ENCODE data around the gene DHX16. TPM values are rescaled to one million over a fixed set of nuclear protein-coding genes. Genes with fewer than 3 reads are reported as not detected.

The DHX16 gene
- total RNA-seq, 4 donors from 2014 or later = 3.2 to 31.8 (median 16.3) TPM

GRCh38 chr6:30656513-30656912 lies 16.3 kb downstream of the DHX16 start:
- Histone ChIP-seq H3K9me3 (no peaks in the 10 kb centered on the region), H3K27ac (no peak overlapping the region), H3K4me1 (no peaks in the 10 kb centered on the region), H3K36me3 (no peaks in the 10 kb centered on the region), H3K27me3 (no peaks in the 10 kb centered on the region), H3K4me3 (no peak overlapping the region)
- intact Hi-C loops (cut with DNase I; ENCODE audit: low total_unique reads) = no loop called here
- DNase-seq = no peak
- TF ChIP-seq, protein P1, sequence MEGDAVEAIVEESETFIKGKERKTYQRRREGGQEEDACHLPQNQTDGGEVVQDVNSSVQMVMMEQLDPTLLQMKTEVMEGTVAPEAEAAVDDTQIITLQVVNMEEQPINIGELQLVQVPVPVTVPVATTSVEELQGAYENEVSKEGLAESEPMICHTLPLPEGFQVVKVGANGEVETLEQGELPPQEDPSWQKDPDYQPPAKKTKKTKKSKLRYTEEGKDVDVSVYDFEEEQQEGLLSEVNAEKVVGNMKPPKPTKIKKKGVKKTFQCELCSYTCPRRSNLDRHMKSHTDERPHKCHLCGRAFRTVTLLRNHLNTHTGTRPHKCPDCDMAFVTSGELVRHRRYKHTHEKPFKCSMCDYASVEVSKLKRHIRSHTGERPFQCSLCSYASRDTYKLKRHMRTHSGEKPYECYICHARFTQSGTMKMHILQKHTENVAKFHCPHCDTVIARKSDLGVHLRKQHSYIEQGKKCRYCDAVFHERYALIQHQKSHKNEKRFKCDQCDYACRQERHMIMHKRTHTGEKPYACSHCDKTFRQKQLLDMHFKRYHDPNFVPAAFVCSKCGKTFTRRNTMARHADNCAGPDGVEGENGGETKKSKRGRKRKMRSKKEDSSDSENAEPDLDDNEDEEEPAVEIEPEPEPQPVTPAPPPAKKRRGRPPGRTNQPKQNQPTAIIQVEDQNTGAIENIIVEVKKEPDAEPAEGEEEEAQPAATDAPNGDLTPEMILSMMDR (IDR thresholded peaks at IDR 0.05) = no peak
- TF ChIP-seq POLR2A (IDR thresholded peaks at IDR 0.05) = no peak

GRCh38 chr6:30655743-30656094 lies 17.1 kb downstream of the DHX16 start:
- no peaks in the 10 kb centered on the region for H3K36me3 ChIP-seq
- H3K4me1 ChIP-seq = no peaks in the 10 kb centered on the region
- DNase-seq = no peak
- H3K4me3 ChIP-seq = no peak overlapping the region
- no peak overlapping the region for H3K27ac ChIP-seq
- TF ChIP-seq, protein P1 (IDR thresholded peaks at IDR 0.05) = no peak
- TF ChIP-seq POLR2A (IDR thresholded peaks at IDR 0.05) = no peak
- H3K27me3 ChIP-seq = no peaks in the 10 kb centered on the region
- intact Hi-C loops (cut with DNase I; ENCODE audit: low total_unique reads) = no loop called here
- no peaks in the 10 kb centered on the region for H3K9me3 ChIP-seq

DNA sequence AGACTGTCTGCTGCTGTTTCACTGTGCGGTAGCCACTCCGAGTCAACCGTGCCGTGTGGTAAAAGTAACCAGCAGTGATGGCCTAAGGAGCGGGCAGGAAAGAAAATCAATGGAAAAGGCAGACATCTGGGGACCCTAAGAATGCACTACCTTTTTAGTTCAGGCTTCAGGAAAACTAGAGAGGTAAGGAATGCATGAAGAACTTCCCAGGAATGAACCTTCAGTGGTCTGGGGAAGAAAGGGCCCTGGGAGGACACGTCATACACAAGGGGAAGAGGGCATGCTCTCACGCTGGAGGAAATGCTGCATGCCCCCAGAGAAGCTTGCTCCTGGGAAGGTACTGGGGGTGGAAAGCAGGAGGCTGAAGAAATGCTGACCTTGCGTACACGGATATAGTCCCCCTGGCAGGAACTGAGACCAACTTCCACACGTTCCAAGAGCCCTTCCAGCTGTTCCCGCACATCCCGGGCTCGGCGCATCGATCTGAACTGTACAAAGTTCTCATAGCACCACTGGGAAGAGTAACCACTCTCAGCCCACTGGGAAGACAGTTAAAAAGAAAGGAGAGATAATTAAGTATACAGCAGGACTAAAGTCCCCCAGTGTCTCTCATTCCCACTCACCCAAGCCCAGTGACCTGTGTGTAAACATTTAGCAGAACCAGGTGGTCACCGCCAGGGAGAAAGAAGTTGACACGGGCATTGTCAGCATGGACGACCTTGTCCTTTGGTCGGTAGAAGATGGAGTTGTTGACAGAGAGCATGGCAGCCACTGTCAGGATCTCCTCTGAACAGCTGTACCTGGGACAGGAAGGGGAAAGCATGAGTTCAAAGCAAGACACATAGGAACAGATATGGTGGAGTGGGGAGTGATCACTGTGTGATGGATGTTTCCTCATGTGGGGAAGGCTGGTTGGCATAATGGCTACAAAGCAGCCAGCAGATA lies 17.7 kb downstream of the DHX16 start:
- no peaks in the 10 kb centered on the region for H3K9me3 ChIP-seq
- H3K27ac ChIP-seq = no peak overlapping the region
- intact Hi-C loops (cut with DNase I; ENCODE audit: low total_unique reads) = no loop called here
- DNase-seq = no peak
- H3K36me3 ChIP-seq = no peaks in the 10 kb centered on the region
- H3K27me3 ChIP-seq = no peaks in the 10 kb centered on the region
- TF ChIP-seq, protein P1 (IDR thresholded peaks at IDR 0.05) = no peak
- no peak for TF ChIP-seq POLR2A (IDR thresholded peaks at IDR 0.05)
- no peaks in the 10 kb centered on the region for H3K4me1 ChIP-seq
- no peak overlapping the region for H3K4me3 ChIP-seq

DNA sequence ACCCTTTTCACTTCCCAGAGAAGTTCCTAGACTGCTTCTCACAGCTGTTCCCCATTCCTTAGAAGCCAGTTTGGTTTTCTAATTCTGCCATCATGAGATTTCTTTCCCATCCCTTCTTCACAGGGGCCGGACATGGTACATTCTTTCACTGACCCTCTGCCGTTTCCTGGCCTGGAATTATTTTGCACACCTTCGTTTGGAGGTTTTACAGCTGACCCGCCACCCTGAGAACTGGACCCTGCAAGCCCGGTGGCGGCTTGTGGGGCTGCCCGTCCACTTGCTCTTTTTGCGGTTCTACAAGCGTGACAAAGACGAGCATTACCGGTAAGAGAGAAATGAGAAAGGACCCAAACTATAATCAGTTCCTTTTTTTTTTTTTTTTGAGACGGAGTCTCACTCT lies 21.7 kb downstream of the DHX16 start:
- Histone ChIP-seq H3K27ac (no peak overlapping the region), H3K4me3 (no peak overlapping the region), H3K36me3 (no peaks in the 10 kb centered on the region), H3K9me3 (no peaks in the 10 kb centered on the region), H3K27me3 (no peaks in the 10 kb centered on the region), H3K4me1 (peaks cover 4 to 6% of the 10 kb centered on the region in 2 donors)
- no peak for DNase-seq
- TF ChIP-seq POLR2A (IDR thresholded peaks at IDR 0.05) = no peak
- TF ChIP-seq, protein P1 (IDR thresholded peaks at IDR 0.05) = no peak
- intact Hi-C loops (cut with DNase I; ENCODE audit: low total_unique reads) = no loop called here

Data from uterus (tissue), 4 donors.